Stimulated activated CD4-positive, alpha-beta T cell treated with anti-CD3 and anti-CD28 coated beads, Interleukin-1b, Interleukin-23, amount 100 ng/mL, for 4 hours (primary cell): ENCODE measurements around the gene EHD4.
A peak's percentile ranks its signal among the peaks of the same experiment; 100 is the strongest.

Experiments used
- DNase-seq, 2 donors: peaks; one replicate each; pipeline ENCODE4 v3.0.0-alpha.2; 2020; ENCODE audit warnings: low read depth in 2 of 2

Gene EHD4

GRCh38 chr15:41980654-41981323 is 8.4 kb upstream of the EHD4 start:
- no peak for DNase-seq

GRCh38 chr15:41979493-41980266 is 7.3 kb upstream of the EHD4 start:
- DNase-seq = no peak

GRCh38 chr15:41978534-41978933 is 6.2 kb upstream of the EHD4 start:
- DNase-seq = no peak

- no peak for DNase-seq
Measured at GRCh38 chr15:41977757-41978383, 5.5 kb upstream of the EHD4 start.

GRCh38 chr15:41975669-41976068 is 3.3 kb upstream of the EHD4 start:
- DNase-seq = no peak

GRCh38 chr15:41974041-41974440 is 1.7 kb upstream of the EHD4 start:
- no peak for DNase-seq

- DNase-seq = no peak
Measured at GRCh38 chr15:41971895-41972252, 483 bp downstream of the EHD4 start.

- DNase-seq = peak; percentile 61 to 68
Measured at GRCh38 chr15:41971089-41971894, 1.1 kb downstream of the EHD4 start.

GRCh38 chr15:41970456-41970855 is 1.9 kb downstream of the EHD4 start:
- no peak for DNase-seq

- DNase-seq = no peak
Measured at GRCh38 chr15:41969851-41970431, 2.4 kb downstream of the EHD4 start.

GRCh38 chr15:41968701-41969100 is 3.7 kb downstream of the EHD4 start:
- no peak for DNase-seq

GRCh38 chr15:41967506-41968206 is 4.7 kb downstream of the EHD4 start:
- DNase-seq = no peak

GRCh38 chr15:41966920-41967465 is 5.4 kb downstream of the EHD4 start:
- DNase-seq = no peak

GRCh38 chr15:41966414-41966812 is 5.9 kb downstream of the EHD4 start:
- no peak for DNase-seq

GRCh38 chr15:41965441-41966413 is 6.6 kb downstream of the EHD4 start:
- no peak for DNase-seq

GRCh38 chr15:41961595-41962202 is 10.7 kb downstream of the EHD4 start:
- DNase-seq = no peak

GRCh38 chr15:41961001-41961518 is 11.3 kb downstream of the EHD4 start:
- DNase-seq = no peak

- DNase-seq = no peak
Measured at GRCh38 chr15:41958002-41958420, 14.3 kb downstream of the EHD4 start.
